Cardiac muscle cell (in vitro differentiated cells and primary cell): ENCODE results near the gene RBMX. TPM values are rescaled to one million over a fixed set of nuclear protein-coding genes. Genes with fewer than 3 reads are reported as not detected.
"Not testable (repeated sequence)": the region's sequence is repeated elsewhere in the genome, so short reads cannot be mapped to it uniquely, and the experiment has no call there.

Experiments
- DNase-seq, 2 donors: peaks; one replicate each; pipeline versions ENCODE4 v3.0.0 to v3.0.0-alpha.2; 2010 to 2017; ENCODE audit warnings: low read depth in 1 of 2, low spot score in 1 of 2
- H3K27ac ChIP-seq: fragments of 200-600 bp; sonication (generic); 2 replicates; pipeline ENCODE4 v1.5.1; 2016
- H3K27me3 ChIP-seq: fragments of 200-600 bp; sonication (generic); 2 replicates; pipeline ENCODE4 v1.6.0; 2016; ENCODE audit warnings: control low read depth
- H3K36me3 ChIP-seq: fragments of 200-600 bp; sonication (generic); 2 replicates; pipeline ENCODE4 v1.5.1; 2016; ENCODE audit warnings: control low read depth
- H3K4me1 ChIP-seq: fragments of 200-600 bp; sonication (generic); 2 replicates; pipeline ENCODE4 v1.8.1; 2017; ENCODE audit warnings: low read depth, mild to moderate bottlenecking, mixed run types
- H3K4me3 ChIP-seq: fragments of 200-600 bp; sonication (generic); 2 replicates; pipeline ENCODE4 v1.5.1; 2016; ENCODE audit warnings: mild to moderate bottlenecking
- H3K9me3 ChIP-seq: fragments of 200-600 bp; sonication (generic); 2 replicates; pipeline ENCODE4 v1.5.1; 2017; ENCODE audit warnings: low read depth, mild to moderate bottlenecking, control low read depth
- CTCF ChIP-seq: IDR thresholded peaks from 2 replicates; pipeline ENCODE4 v1.5.1; 2012; ENCODE audit warnings: low read depth, mild to moderate bottlenecking, low read length
- polyA plus RNA-seq: library from polyadenylated mRNA; unstranded; fragments of >200 nt; fragmentation: Nextera tagmentation; extraction: Ambion mirVana; gene quantifications from 2 replicates; pipeline ENCODE4 v1.2.1, GENCODE V29; 2016
- total RNA-seq: library from RNA; depleted of rRNA; stranded (reverse); fragments of >200 nt; gene quantifications from 2 replicates; pipeline ENCODE4 v1.2.3, GENCODE V29; 2016

Gene RBMX
- total and polyA plus RNA-seq, 2 experiments from 2014 or later = 169 to 370 TPM

GRCh38 chrX:136910565-136911035 lies 30.1 kb upstream of the RBMX start:
- H3K36me3 ChIP-seq = no peaks in the 10 kb centered on the region
- H3K27ac ChIP-seq = no peak overlapping the region
- TF ChIP-seq CTCF = no peak
- DNase-seq = no peak
- H3K4me3 ChIP-seq = peak overlapping the region; percentile 51
- H3K4me1 ChIP-seq = no peaks in the 10 kb centered on the region
- H3K27me3 ChIP-seq = no peaks in the 10 kb centered on the region
- no peaks in the 10 kb centered on the region for H3K9me3 ChIP-seq

DNA sequence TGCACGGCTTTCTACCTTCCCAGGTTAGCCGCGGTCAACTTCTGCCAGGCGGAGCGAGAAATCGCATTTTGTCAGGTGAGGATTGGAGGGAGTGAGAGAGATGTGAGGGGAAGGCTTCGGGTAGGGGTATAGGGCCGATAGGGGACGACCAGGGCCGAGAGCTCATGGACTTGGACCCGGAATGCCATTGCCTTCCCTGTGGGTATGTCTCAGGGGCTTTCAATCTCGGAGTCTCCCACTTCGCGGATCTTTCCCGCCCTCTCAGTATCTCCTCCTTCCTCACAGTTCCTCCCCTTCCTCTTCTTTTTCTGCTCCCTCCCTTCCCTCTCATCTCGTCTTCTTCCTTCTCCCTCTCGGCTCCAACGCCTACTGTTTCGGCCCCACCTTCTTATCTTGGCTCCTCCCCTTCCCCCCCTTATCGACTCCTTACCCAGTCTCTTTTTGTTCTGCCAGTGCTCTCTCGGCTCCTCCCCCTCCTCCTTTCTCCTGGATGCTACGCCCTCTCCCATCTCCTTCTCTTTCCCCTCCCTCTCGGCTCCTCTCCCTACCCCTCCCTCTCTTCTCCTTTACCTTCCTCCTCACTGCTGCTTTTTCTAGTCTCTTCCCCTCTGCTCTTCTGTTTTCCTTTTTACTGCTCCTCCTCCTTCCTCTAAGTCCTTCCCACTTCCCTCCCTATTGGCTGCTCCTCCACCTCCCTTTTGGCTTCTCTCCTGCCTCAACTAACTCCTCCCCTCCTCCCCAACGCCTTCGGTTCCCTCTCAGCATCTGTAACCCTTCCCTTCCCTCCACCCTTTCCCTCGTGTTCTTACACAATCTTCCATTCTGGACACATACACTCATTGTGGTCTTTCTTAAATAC lies 29.4 kb upstream of the RBMX start:
- no peaks in the 10 kb centered on the region for H3K4me1 ChIP-seq
- H3K4me3 ChIP-seq = peak overlapping the region; percentile 51
- H3K9me3 ChIP-seq = no peaks in the 10 kb centered on the region
- peak; percentile 78 to 97 for DNase-seq
- no peak for TF ChIP-seq CTCF
- H3K36me3 ChIP-seq = no peaks in the 10 kb centered on the region
- H3K27ac ChIP-seq = peak overlapping the region; percentile 65
- no peaks in the 10 kb centered on the region for H3K27me3 ChIP-seq

DNA sequence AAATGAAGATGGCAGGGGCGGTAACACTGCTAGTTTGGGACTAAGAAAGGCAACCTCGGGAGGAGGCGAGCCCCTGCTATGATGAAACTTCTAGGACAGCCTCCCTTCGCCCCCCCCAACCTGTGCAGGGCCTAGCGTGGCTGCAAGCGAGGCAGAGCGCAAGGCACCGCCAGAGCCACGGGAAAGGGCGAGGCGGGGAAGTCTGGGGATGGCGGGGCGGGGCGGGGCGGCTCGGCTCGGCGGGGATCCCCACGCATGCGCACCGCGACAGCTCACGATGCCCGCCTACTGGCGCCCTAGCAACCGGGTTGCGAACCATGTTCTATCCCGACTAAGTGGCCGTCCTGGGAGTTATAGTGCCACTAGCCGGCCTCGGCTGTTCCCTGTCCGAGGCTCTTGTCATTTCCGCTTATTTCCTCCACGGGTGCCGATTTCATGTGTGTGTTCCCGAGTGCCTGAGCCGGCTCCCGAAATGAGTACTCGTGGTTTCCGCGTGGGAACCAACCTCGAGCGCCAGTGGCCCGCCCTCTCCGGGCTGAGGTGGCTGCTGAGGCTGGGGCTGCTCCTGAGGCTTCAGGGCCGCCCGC lies 28.7 kb upstream of the RBMX start:
- H3K36me3 ChIP-seq = no peaks in the 10 kb centered on the region
- TF ChIP-seq CTCF = no peak
- no peaks in the 10 kb centered on the region for H3K4me1 ChIP-seq
- H3K27me3 ChIP-seq = no peaks in the 10 kb centered on the region
- peak; percentile 80 to 84 for DNase-seq
- no peaks in the 10 kb centered on the region for H3K9me3 ChIP-seq
- H3K27ac ChIP-seq = peak overlapping the region; percentile 65
- H3K4me3 ChIP-seq = peak overlapping the region; percentile 51

DNA sequence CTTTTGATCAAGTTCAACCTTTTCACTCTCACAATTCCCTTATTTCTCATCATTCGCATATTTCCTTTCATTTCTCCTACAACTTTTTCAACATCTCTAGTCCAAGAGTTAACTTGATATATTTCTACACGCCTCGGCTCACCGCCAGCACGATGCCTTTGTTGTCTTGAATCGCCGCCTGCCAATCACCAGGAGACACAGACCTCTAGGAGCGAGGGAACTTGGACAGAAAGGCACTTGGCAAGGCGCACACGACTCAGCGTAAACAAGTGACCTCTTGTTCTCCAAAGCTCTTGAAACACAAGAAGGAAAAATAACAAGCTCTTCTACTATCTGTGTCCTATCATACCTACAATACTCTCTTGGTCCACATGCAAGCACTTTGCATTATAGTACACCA lies 27.1 kb upstream of the RBMX start:
- no peak overlapping the region for H3K27ac ChIP-seq
- DNase-seq = peak in 1 of 2 donors; percentile 33
- H3K27me3 ChIP-seq = no peaks in the 10 kb centered on the region
- no peaks in the 10 kb centered on the region for H3K36me3 ChIP-seq
- H3K9me3 ChIP-seq = no peaks in the 10 kb centered on the region
- no peak for TF ChIP-seq CTCF
- H3K4me1 ChIP-seq = no peaks in the 10 kb centered on the region
- H3K4me3 ChIP-seq = no peak overlapping the region

DNA sequence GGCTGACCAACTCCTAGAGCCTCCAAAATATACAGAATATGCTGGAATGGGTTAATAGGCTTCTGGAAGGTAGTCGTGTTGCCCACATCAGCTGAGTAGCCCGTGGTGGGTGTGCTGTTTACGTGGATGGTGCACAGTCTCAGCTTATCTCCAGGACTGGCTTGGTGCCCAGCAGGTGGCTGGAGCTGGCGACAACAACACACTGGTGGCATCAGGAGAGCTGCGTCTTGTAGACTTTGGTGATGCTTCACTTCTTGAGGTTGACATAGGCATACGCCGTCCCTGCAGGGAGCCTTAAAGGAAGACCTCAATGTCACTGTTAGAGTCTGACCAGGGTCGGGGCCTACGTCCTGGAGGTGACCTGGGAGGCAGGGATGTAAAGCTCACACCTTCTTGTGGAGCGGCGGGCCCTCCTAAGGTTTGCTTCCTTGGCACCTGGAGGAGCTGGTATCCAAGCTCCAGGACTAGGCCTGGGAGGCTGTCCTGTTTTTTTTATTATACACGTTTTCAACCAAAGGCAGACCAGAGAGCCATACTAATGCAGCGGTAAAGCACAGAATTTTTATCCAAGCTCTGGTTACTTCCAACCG lies 26.5 kb upstream of the RBMX start:
- no peak overlapping the region for H3K27ac ChIP-seq
- no peak for TF ChIP-seq CTCF
- no peaks in the 10 kb centered on the region for H3K36me3 ChIP-seq
- DNase-seq = no peak
- no peaks in the 10 kb centered on the region for H3K4me1 ChIP-seq
- no peaks in the 10 kb centered on the region for H3K9me3 ChIP-seq
- H3K27me3 ChIP-seq = no peaks in the 10 kb centered on the region
- H3K4me3 ChIP-seq = no peak overlapping the region

- not testable (repeated sequence) for H3K4me1 ChIP-seq
These were observed 23.5 kb upstream of the RBMX start for GRCh38 chrX:136904067-136904466.

GRCh38 chrX:136900071-136900470 lies 19.5 kb upstream of the RBMX start:
- H3K9me3 ChIP-seq, H3K4me3 ChIP-seq, H3K4me1 ChIP-seq, H3K27ac ChIP-seq, DNase-seq, H3K27me3 ChIP-seq, H3K36me3 ChIP-seq: not testable (repeated sequence)

More at GRCh38 chrX:136904067-136904466, 23.5 kb upstream of the RBMX start:
- not testable (repeated sequence) for H3K4me3 ChIP-seq, H3K9me3 ChIP-seq, DNase-seq, H3K36me3 ChIP-seq, H3K27me3 ChIP-seq, H3K27ac ChIP-seq
